Osteoblast (primary cell): ENCODE measurements around the gene TIGD2. TPM values are rescaled to one million over a fixed set of nuclear protein-coding genes. Genes with fewer than 3 reads are reported as not detected.

ENCODE experiments used
- DNase-seq: peaks from one replicate; pipeline ENCODE4 v3.0.0; 2011; ENCODE audit warnings: low spot score, mixed read lengths; ENCODE audit not compliant: insufficient read length; ENCODE audit errors: missing footprints
- H2AFZ ChIP-seq: 2 replicates; pipeline ENCODE4 v1.6.0; 2011; ENCODE audit warnings: mild to moderate bottlenecking, low read length
- H3K27ac ChIP-seq: 2 replicates; pipeline ENCODE4 v1.5.1; 2011; ENCODE audit warnings: mild to moderate bottlenecking, low read depth, low read length, moderate library complexity
- H3K27me3 ChIP-seq: 2 replicates; pipeline ENCODE4 v1.6.0; 2012; ENCODE audit warnings: mild to moderate bottlenecking, control low read depth, inconsistent platforms, low read length, moderate library complexity; ENCODE audit not compliant: insufficient read depth
- H3K36me3 ChIP-seq: 2 replicates; pipeline ENCODE4 v1.5.1; 2011; ENCODE audit warnings: mild to moderate bottlenecking, low read length, control low read depth, moderate library complexity; ENCODE audit not compliant: insufficient read depth
- H3K4me1 ChIP-seq: 2 replicates; pipeline ENCODE4 v1.5.1; 2011; ENCODE audit warnings: mild to moderate bottlenecking, low read length, control low read depth, moderate library complexity; ENCODE audit not compliant: insufficient read depth
- H3K4me2 ChIP-seq: 2 replicates; pipeline ENCODE4 v1.6.0; 2011; ENCODE audit warnings: mild to moderate bottlenecking, low read length; ENCODE audit not compliant: insufficient read depth
- H3K4me3 ChIP-seq: fragments of 200-600 bp; sonication (generic); 3 replicates; pipeline ENCODE4 v1.5.1; 2012; ENCODE audit warnings: mild to moderate bottlenecking, low read length, inconsistent platforms; ENCODE audit not compliant: insufficient read depth
- H3K79me2 ChIP-seq: 2 replicates; pipeline ENCODE4 v1.6.0; 2012; ENCODE audit warnings: mild to moderate bottlenecking, low read length, control low read depth, inconsistent platforms; ENCODE audit not compliant: insufficient read depth
- H3K9me3 ChIP-seq: 2 replicates; pipeline ENCODE4 v1.5.1; 2011; ENCODE audit warnings: low read depth, low read length, control low read depth
- H4K20me1 ChIP-seq: 2 replicates; pipeline ENCODE4 v1.6.0; 2012; ENCODE audit warnings: mild to moderate bottlenecking, low read length, control low read depth; ENCODE audit not compliant: insufficient read depth
- total RNA-seq: library from RNA; depleted of rRNA; stranded (reverse); fragments of >200 nt; gene quantifications from 2 replicates; pipeline ENCODE4 v1.2.3, GENCODE V29; 2012
- TF ChIP-seq, protein P1 (sequence below): IDR thresholded peaks from 2 replicates; pipeline ENCODE4 v1.5.1; 2011; ENCODE audit warnings: mild to moderate bottlenecking, low read depth, low read length, moderate library complexity; ENCODE audit errors: extremely low read depth

TIGD2 gene
- total RNA-seq, 1 donor: 18.1 TPM

DNA sequence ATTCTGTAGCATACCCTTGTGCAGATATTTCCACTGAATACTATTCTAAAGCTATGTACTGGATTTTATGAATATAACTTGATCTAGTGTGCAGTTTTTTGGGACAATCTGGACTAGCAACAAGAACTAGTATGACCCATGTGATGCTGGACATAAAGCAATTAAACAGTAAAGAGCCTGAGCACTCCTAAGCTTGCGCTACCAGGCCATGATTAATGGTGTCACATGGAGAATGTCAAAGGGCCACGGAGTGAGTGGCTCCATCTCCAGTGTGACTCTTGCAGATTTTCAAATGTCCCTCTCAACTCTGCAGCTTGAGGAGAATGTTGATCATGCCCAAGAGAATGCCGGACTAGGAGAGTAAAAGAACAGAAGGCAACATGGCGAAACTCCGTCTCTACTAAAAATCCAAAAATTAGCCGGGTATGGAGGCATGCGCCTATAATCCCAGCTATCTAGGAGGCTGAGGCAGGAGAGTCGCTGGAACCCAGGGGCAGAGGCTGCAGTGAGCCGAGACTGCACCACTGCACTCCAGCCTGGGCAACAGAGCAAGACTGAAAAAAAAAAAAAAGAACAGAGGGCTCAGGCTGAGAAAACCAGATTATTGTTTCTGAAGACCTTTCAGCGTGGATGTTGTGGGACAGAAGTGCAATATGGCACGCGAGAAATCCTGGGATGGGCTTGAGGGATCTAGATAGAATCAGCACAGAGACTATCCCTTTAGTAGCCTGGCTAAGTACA lies 45.0 kb downstream of the TIGD2 start:
- Histone ChIP-seq H4K20me1 (no peaks in the 10 kb centered on the region), H3K4me1 (no peaks in the 10 kb centered on the region), H3K9me3 (no peaks in the 10 kb centered on the region), H3K36me3 (no peaks in the 10 kb centered on the region), H3K27me3 (peaks cover 4% of the 10 kb centered on the region), H3K4me2 (no peak overlapping the region), H3K4me3 (no peak overlapping the region), H2AFZ (no peak overlapping the region), H3K79me2 (no peaks in the 10 kb centered on the region), H3K27ac (no peak overlapping the region)
- DNase-seq: no peak
- TF ChIP-seq, protein P1, sequence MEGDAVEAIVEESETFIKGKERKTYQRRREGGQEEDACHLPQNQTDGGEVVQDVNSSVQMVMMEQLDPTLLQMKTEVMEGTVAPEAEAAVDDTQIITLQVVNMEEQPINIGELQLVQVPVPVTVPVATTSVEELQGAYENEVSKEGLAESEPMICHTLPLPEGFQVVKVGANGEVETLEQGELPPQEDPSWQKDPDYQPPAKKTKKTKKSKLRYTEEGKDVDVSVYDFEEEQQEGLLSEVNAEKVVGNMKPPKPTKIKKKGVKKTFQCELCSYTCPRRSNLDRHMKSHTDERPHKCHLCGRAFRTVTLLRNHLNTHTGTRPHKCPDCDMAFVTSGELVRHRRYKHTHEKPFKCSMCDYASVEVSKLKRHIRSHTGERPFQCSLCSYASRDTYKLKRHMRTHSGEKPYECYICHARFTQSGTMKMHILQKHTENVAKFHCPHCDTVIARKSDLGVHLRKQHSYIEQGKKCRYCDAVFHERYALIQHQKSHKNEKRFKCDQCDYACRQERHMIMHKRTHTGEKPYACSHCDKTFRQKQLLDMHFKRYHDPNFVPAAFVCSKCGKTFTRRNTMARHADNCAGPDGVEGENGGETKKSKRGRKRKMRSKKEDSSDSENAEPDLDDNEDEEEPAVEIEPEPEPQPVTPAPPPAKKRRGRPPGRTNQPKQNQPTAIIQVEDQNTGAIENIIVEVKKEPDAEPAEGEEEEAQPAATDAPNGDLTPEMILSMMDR: no peak

DNA sequence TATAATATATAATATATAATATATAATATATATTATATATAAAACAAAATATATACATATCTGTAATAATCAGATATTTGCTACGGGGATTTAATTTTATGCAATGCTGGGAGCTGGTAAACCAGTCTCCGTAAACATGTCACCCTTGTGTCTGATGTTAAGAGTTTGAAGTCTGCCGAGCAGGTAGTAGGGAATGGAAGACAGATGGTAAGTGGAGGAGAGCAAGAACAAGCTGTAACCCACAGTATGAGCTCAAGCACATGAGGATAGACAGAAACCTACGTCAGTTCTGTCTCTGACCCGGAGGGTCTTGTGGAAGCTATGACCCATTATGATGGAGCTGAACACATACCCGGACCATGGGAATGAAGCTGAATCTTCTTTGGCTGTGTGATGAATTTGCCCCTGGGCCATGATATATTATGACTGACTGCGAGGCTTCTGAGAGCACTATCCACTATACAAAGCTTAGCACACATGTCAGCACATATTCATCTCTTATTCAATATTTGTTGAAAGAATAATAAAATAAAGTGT lies 46.2 kb downstream of the TIGD2 start:
- no peak overlapping the region for H3K4me3 ChIP-seq
- H3K79me2 ChIP-seq: no peaks in the 10 kb centered on the region
- no peak overlapping the region for H3K27ac ChIP-seq
- TF ChIP-seq, protein P1: no peak
- no peaks in the 10 kb centered on the region for H3K9me3 ChIP-seq
- H3K4me2 ChIP-seq: no peak overlapping the region
- H3K27me3 ChIP-seq: peaks cover 4% of the 10 kb centered on the region
- no peak for DNase-seq
- no peaks in the 10 kb centered on the region for H4K20me1 ChIP-seq
- peak overlapping the region; percentile 48 for H2AFZ ChIP-seq
- no peaks in the 10 kb centered on the region for H3K4me1 ChIP-seq
- H3K36me3 ChIP-seq: no peaks in the 10 kb centered on the region

DNA sequence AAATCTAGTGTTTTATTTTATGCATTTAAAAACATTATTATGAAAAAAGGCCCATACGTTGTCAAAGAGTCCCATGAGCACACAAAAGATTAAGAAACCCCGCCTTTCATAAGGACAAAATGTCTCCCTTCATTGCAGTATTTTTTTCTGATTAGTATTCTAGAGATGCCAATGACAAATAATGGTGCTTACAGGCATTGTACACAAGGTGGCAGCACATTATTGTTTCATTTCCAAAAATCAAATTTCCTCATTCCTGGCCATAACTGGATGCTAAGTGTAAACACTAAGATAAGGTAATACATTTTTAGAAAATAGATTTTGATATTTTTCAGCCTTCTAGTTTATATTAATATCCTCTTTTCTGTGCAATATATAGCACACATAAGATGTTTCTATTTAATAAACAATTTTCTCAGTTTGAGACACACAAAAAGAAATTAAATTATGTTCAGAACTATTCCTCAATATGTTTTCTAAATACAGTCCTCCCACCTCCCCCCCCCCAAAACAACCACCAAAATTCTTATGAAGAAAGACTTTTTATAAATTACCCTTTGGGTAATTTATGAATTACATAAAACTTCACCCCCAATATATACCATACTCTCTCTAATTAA lies 47.7 kb downstream of the TIGD2 start:
- H3K4me1 ChIP-seq: no peaks in the 10 kb centered on the region
- DNase-seq: no peak
- H3K27ac ChIP-seq: no peak overlapping the region
- no peaks in the 10 kb centered on the region for H3K79me2 ChIP-seq
- no peaks in the 10 kb centered on the region for H4K20me1 ChIP-seq
- H3K36me3 ChIP-seq: no peaks in the 10 kb centered on the region
- H3K9me3 ChIP-seq: no peaks in the 10 kb centered on the region
- H3K27me3 ChIP-seq: peaks cover 4% of the 10 kb centered on the region
- H3K4me2 ChIP-seq: peak overlapping the region; percentile 17
- H2AFZ ChIP-seq: peak overlapping the region; percentile 30
- no peak overlapping the region for H3K4me3 ChIP-seq
- TF ChIP-seq, protein P1: peak; percentile 80

DNA sequence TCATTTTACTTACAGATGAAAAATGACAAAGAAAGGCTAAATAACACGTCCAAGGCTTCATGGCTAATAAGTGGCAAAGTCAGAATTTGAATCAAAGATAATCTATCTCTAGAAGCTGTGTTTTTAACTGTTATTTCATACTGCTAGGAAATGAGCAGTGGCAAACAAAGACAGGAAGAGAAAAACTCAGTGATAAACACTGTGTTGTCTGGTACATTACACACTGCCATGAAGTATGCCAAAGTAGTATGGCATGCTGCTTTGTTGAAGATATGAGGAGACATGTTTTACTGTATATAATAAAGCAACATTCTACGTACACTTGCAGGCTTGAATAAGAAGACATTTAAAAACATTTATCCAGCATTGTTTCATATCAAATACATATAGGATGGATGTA lies 49.5 kb downstream of the TIGD2 start:
- H3K36me3 ChIP-seq: no peaks in the 10 kb centered on the region
- no peaks in the 10 kb centered on the region for H3K9me3 ChIP-seq
- H3K4me1 ChIP-seq: no peaks in the 10 kb centered on the region
- H3K79me2 ChIP-seq: no peaks in the 10 kb centered on the region
- TF ChIP-seq, protein P1: no peak
- no peak overlapping the region for H3K4me2 ChIP-seq
- H2AFZ ChIP-seq: no peak overlapping the region
- DNase-seq: no peak
- H3K4me3 ChIP-seq: no peak overlapping the region
- H4K20me1 ChIP-seq: no peaks in the 10 kb centered on the region
- peaks cover 7% of the 10 kb centered on the region for H3K27me3 ChIP-seq
- H3K27ac ChIP-seq: no peak overlapping the region
